ENCODE results near the gene C4BPA. TPM values are rescaled to one million over a fixed set of nuclear protein-coding genes. Genes with fewer than 3 reads are reported as not detected.

The C4BPA gene
- polyA plus RNA-seq, 1 of the 3 experiments (the other 2 are of a cell fraction) = not detected

DNA sequence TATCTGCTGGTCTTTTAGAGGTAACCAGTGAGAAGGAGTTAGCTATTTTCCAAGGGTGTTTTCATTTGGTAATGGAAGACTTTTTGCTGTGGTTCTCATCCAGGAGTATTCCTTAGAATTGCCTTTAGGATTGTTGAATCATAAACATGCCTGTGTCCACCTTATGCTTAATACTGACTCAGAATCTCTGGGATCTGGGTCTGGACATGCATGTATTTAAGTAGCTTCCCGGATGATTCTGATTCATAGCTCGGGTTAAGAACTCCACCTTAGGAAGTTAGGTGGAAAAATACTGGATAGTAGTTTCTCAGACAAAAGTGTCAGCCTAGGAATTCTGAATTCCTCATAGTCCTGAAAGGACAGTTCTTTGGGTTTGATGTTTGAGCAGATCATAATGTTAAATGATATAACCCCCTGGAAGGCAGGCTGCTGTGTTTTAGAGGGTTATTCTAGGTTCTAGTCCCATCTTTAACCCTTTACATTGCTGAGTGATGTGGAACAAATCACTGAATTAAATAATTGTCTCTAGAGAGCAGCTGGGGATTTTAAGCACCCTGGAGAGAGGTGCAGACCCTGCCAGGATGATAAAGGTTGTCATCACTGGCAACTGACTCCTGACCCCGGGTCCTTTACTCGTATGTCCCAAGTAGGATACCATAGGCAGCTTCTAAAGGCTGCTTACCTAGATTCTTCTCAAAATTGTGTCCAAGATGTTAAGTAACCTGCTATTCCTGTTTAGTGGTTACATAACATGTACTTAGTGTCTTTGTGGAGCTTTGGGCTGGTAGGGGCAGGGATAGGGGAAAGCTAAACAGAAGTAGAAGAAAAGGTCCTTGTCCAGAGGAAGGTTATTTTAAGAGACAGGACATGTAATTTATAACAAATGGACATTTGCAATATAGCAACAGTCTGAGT, 29.9 kb upstream of the C4BPA start:
- Histone ChIP-seq H3K4me1 (ENCODE audit: control insufficient read depth in 1 of 2, insufficient read depth in 2 of 2, low read depth in 1 of 2, low read length in 1 of 2) (no peaks in the 10 kb centered on the region; a peak in 1 of 4 replicates), H3K36me3 (replicated peaks in 1 of 2; ENCODE audit: control insufficient read depth in 1 of 2, insufficient read depth in 2 of 2, low read length in 1 of 2) (peaks cover 5 to 17% of the 10 kb centered on the region in 2 experiments), H3F3A (replicated peaks; ENCODE audit: insufficient read depth) (no peaks in the 10 kb centered on the region), H4K20me1 (ENCODE audit: insufficient read depth) (no peaks in the 10 kb centered on the region), H3K9me3 (no peaks in the 10 kb centered on the region), H3K9me2 (no peaks in the 10 kb centered on the region), H2AFZ (ENCODE audit: low read depth) (no peak overlapping the region), H3K9ac (no peak overlapping the region), H3K79me2 (ENCODE audit: insufficient read depth) (no peaks in the 10 kb centered on the region), H3K4me2 (no peak overlapping the region), H3K27ac (ENCODE audit: low read depth in 2 of 2, low read length in 1 of 2) (no peak overlapping the region), H3K4me3 (ENCODE audit: low read depth in 2 of 2, low read length in 1 of 2) (no peak overlapping the region), H3K27me3 (ENCODE audit: insufficient read depth) (no peaks in the 10 kb centered on the region)
- ChIA-PET CTCF (interaction anchor here (1.1 to 3.2 kb wide), 6 partner anchors 10 to 331 kb away, joined by 3 to 17 read pairs (median 4); partner anchors contain the start of gene PFKFB2), POLR2A (no interaction called here)
- DNase-seq = no peak
- 37% methylated on average over 4 of the region's 4 CpGs for WGBS (ENCODE audit: low lambda C conversion rate)
- no peak for TF ChIP-seq GABPA (IDR thresholded peaks at IDR 0.05; ENCODE audit: low read depth)
- TF ChIP-seq, protein P1, sequence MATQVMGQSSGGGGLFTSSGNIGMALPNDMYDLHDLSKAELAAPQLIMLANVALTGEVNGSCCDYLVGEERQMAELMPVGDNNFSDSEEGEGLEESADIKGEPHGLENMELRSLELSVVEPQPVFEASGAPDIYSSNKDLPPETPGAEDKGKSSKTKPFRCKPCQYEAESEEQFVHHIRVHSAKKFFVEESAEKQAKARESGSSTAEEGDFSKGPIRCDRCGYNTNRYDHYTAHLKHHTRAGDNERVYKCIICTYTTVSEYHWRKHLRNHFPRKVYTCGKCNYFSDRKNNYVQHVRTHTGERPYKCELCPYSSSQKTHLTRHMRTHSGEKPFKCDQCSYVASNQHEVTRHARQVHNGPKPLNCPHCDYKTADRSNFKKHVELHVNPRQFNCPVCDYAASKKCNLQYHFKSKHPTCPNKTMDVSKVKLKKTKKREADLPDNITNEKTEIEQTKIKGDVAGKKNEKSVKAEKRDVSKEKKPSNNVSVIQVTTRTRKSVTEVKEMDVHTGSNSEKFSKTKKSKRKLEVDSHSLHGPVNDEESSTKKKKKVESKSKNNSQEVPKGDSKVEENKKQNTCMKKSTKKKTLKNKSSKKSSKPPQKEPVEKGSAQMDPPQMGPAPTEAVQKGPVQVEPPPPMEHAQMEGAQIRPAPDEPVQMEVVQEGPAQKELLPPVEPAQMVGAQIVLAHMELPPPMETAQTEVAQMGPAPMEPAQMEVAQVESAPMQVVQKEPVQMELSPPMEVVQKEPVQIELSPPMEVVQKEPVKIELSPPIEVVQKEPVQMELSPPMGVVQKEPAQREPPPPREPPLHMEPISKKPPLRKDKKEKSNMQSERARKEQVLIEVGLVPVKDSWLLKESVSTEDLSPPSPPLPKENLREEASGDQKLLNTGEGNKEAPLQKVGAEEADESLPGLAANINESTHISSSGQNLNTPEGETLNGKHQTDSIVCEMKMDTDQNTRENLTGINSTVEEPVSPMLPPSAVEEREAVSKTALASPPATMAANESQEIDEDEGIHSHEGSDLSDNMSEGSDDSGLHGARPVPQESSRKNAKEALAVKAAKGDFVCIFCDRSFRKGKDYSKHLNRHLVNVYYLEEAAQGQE (IDR thresholded peaks at IDR 0.05; ENCODE audit: low read depth, low read length) = peak; percentile 83; the same call in 1 of the 2 replicates

DNA sequence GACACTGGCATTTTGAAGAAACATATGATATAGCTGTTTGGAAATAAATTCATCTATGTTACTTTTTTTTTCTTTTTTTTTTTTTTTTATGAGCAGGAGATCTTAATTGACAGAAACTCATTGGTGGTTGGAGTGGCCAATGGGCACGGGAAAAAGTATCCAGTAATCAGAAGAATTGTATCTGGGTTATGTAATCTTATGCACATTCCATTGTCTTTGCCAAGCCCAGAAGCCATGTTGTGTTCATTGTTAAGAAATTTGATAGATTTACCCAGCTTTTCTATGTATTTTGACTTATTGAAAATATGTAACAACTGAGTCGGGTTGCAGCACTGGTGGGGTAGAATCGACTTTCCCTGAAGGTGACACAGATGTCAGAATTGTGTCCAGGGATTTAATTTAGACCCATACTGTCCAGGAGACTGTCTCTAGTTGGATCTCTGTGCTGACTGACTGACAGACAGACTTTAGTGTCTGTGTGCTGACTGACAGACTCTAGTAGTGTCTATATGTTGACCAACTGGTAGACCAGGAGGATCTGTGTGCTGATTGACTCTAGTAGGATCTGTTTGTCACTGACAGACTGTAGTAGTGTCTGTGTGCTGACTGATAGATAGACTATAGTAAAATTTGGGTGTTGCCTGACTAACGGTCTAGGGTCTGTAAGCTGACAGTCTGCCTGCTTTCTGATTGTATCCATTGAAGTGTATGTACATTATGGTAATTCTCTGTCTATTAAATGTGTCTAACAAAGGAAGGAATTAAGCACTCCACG, 27.7 kb upstream of the C4BPA start:
- DNase-seq = no peak
- WGBS (ENCODE audit: low lambda C conversion rate) = 44% methylated on average over 5 of the region's 5 CpGs
- Histone ChIP-seq H3K4me2 (no peak overlapping the region), H4K20me1 (ENCODE audit: insufficient read depth) (no peaks in the 10 kb centered on the region), H3K79me2 (ENCODE audit: insufficient read depth) (no peaks in the 10 kb centered on the region), H3K9me2 (no peaks in the 10 kb centered on the region), H3K9me3 (no peaks in the 10 kb centered on the region), H3K27me3 (ENCODE audit: insufficient read depth) (no peaks in the 10 kb centered on the region), H3K4me1 (ENCODE audit: control insufficient read depth in 1 of 2, insufficient read depth in 2 of 2, low read depth in 1 of 2, low read length in 1 of 2) (no peaks in the 10 kb centered on the region; a peak in 1 of 4 replicates), H2AFZ (ENCODE audit: low read depth) (no peak overlapping the region), H3K27ac (ENCODE audit: low read depth in 2 of 2, low read length in 1 of 2) (no peak overlapping the region), H3K4me3 (ENCODE audit: low read depth in 2 of 2, low read length in 1 of 2) (no peak overlapping the region), H3K9ac (no peak overlapping the region), H3F3A (replicated peaks; ENCODE audit: insufficient read depth) (peaks cover 3% of the 10 kb centered on the region), H3K36me3 (replicated peaks in 1 of 2; ENCODE audit: control insufficient read depth in 1 of 2, insufficient read depth in 2 of 2, low read length in 1 of 2) (peaks cover 4 to 6% of the 10 kb centered on the region in 2 experiments)
- CTCF ChIA-PET = interaction anchor here (1.6 to 3.2 kb wide), 4 partner anchors 8 to 164 kb away, joined by 5 to 30 read pairs (median 10); partner anchors contain the start of gene YOD1
- POLR2A ChIA-PET = no interaction called here
- TF ChIP-seq, protein P2, sequence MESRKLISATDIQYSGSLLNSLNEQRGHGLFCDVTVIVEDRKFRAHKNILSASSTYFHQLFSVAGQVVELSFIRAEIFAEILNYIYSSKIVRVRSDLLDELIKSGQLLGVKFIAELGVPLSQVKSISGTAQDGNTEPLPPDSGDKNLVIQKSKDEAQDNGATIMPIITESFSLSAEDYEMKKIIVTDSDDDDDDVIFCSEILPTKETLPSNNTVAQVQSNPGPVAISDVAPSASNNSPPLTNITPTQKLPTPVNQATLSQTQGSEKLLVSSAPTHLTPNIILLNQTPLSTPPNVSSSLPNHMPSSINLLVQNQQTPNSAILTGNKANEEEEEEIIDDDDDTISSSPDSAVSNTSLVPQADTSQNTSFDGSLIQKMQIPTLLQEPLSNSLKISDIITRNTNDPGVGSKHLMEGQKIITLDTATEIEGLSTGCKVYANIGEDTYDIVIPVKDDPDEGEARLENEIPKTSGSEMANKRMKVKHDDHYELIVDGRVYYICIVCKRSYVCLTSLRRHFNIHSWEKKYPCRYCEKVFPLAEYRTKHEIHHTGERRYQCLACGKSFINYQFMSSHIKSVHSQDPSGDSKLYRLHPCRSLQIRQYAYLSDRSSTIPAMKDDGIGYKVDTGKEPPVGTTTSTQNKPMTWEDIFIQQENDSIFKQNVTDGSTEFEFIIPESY (IDR thresholded peaks at IDR 0.05; ENCODE audit: borderline replicate concordance, low read depth) = no peak
- TF ChIP-seq SMC3 (IDR thresholded peaks at IDR 0.05; ENCODE audit: low read depth, low read length) = no peak
- no peak for TF ChIP-seq TCF12 (IDR thresholded peaks at IDR 0.05)
- no peak for TF ChIP-seq TEAD4 (IDR thresholded peaks at IDR 0.05; ENCODE audit: borderline replicate concordance, insufficient read depth)
- TF ChIP-seq SIN3A (IDR thresholded peaks at IDR 0.05; ENCODE audit: borderline replicate concordance, low read depth, low read length) = no peak
- TF ChIP-seq NFIC (IDR thresholded peaks at IDR 0.05; ENCODE audit: borderline replicate concordance) = no peak
- TF ChIP-seq, protein P3, sequence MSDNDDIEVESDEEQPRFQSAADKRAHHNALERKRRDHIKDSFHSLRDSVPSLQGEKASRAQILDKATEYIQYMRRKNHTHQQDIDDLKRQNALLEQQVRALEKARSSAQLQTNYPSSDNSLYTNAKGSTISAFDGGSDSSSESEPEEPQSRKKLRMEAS (IDR thresholded peaks at IDR 0.05; ENCODE audit: low read depth) = no peak
- no peak for TF ChIP-seq NRF1 (IDR thresholded peaks at IDR 0.05; ENCODE audit: low read depth, low read length)
- no peak for TF ChIP-seq POLR2AphosphoS5 (IDR thresholded peaks at IDR 0.05; ENCODE audit: low read depth, low read length)
- TF ChIP-seq, protein P4, sequence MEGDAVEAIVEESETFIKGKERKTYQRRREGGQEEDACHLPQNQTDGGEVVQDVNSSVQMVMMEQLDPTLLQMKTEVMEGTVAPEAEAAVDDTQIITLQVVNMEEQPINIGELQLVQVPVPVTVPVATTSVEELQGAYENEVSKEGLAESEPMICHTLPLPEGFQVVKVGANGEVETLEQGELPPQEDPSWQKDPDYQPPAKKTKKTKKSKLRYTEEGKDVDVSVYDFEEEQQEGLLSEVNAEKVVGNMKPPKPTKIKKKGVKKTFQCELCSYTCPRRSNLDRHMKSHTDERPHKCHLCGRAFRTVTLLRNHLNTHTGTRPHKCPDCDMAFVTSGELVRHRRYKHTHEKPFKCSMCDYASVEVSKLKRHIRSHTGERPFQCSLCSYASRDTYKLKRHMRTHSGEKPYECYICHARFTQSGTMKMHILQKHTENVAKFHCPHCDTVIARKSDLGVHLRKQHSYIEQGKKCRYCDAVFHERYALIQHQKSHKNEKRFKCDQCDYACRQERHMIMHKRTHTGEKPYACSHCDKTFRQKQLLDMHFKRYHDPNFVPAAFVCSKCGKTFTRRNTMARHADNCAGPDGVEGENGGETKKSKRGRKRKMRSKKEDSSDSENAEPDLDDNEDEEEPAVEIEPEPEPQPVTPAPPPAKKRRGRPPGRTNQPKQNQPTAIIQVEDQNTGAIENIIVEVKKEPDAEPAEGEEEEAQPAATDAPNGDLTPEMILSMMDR (IDR thresholded peaks at IDR 0.05) = no peak
- TF ChIP-seq EP300 (IDR thresholded peaks at IDR 0.05; ENCODE audit: borderline replicate concordance in 1 of 2, low read depth in 1 of 2, low read length in 1 of 2) = no peak
